ENCODE results near the gene CCDC85C. TPM values are rescaled to one million over a fixed set of nuclear protein-coding genes. Genes with fewer than 3 reads are reported as not detected.

Gene CCDC85C
- total and polyA plus RNA-seq, 2 experiments from 2014 or later: 4.5 to 24.9 TPM

- Mint-ChIP-seq H3K36me3 (ENCODE audit: low read depth) (no peaks in the 10 kb centered on the region), H3K9me3 (no peaks in the 10 kb centered on the region), H3K27me3 (ENCODE audit: insufficient read depth, low read depth, poor library complexity) (peaks cover 4% of the 10 kb centered on the region), H3K4me1 (peaks cover 4% of the 10 kb centered on the region; the same call in 2 of the 3 replicates), H3K4me3 (no peak overlapping the region), H3K27ac (no peak overlapping the region)
- H2AFZ ChIP-seq: no peak overlapping the region
- H3K27me3 ChIP-seq (ENCODE audit: insufficient read depth): no peaks in the 10 kb centered on the region
- no peak for TF ChIP-seq EZH2 (IDR thresholded peaks at IDR 0.05; ENCODE audit: low read depth, unreplicated experiment)
- TF ChIP-seq CTCF (conservative IDR thresholded peaks at IDR 0.05; ENCODE audit: low read depth in 2 of 2): no peak
- TF ChIP-seq REST (IDR thresholded peaks at IDR 0.05; ENCODE audit: unreplicated experiment): no peak
- no peak for TF ChIP-seq ZNF462 (CRISPR knock-in tag; IDR thresholded peaks at IDR 0.05)
- TF ChIP-seq JUNB (IDR thresholded peaks at IDR 0.05; ENCODE audit: unreplicated experiment): no peak
- no peak for TF ChIP-seq POLR2AphosphoS5 (IDR thresholded peaks at IDR 0.05; ENCODE audit: low read depth)
- no peak for TF ChIP-seq NANOG (IDR thresholded peaks at IDR 0.05; ENCODE audit: borderline replicate concordance)
- TF ChIP-seq EZH2phosphoT487 (IDR thresholded peaks at IDR 0.05; ENCODE audit: unreplicated experiment): no peak
- no peak for TF ChIP-seq ZNF114 (CRISPR knock-in tag; IDR thresholded peaks at IDR 0.05)
- TF ChIP-seq ZNF331 (CRISPR knock-in tag; IDR thresholded peaks at IDR 0.05; ENCODE audit: low read depth): no peak
- TF ChIP-seq STAT1 (IDR thresholded peaks at IDR 0.05; ENCODE audit: unreplicated experiment): no peak
- TF ChIP-seq ETS1 (IDR thresholded peaks at IDR 0.05): no peak
- no peak for TF ChIP-seq CREB1 (CRISPR knock-in tag; IDR thresholded peaks at IDR 0.05; ENCODE audit: low read depth)
- no peak overlapping the region for H3K27ac ChIP-seq (ENCODE audit: low read depth)
- DNase-seq (ENCODE audit: low spot score) (no peak), ATAC-seq (no peak)
- no peaks in the 10 kb centered on the region for H4K20me1 ChIP-seq (replicated peaks; ENCODE audit: insufficient read depth)
- H3K36me3 ChIP-seq (ENCODE audit: insufficient read depth): no peaks in the 10 kb centered on the region
- H3K9me2 ChIP-seq (ENCODE audit: insufficient read depth): no peaks in the 10 kb centered on the region
- no peaks in the 10 kb centered on the region for H3K4me1 ChIP-seq (ENCODE audit: insufficient read depth)
- no peaks in the 10 kb centered on the region for H3F3A ChIP-seq (replicated peaks; ENCODE audit: low read depth)
- H3K4me3 ChIP-seq: no peak overlapping the region
- H3K79me2 ChIP-seq (replicated peaks; ENCODE audit: insufficient read depth): no peaks in the 10 kb centered on the region
- no peak overlapping the region for H3K4me2 ChIP-seq
These were observed 31.1 kb upstream of the CCDC85C start for GRCh38 chr14:99635116-99635515.
